HEK293 (cell line): Measurements from ENCODE around the gene ZNF524.

Experiments used
- CTCF ChIA-PET: fragments of 350-600 bp; formaldehyde crosslinking; extraction: SDS; loops from one replicate; lab custom pipeline; 2021; ENCODE audit warnings: antibody characterized with exemption; lab: Yijun Ruan, JAX
- POLR2A ChIA-PET: fragments of 300-600 bp; formaldehyde crosslinking; extraction: SDS; loops from one replicate; lab custom pipeline; 2020; ENCODE audit warnings: antibody characterized with exemption, inconsistent platforms; lab: Yijun Ruan, JAX
- H3K27ac ChIP-seq: fragments of 200-500 bp; sonication (Bioruptor generic); 2 replicates; pipeline ENCODE4 v1.5.1; 2014; ENCODE audit warnings: low read depth, low read length, control low read depth, inconsistent platforms; ENCODE audit errors: extremely low read depth
- H3K36me3 ChIP-seq, 2 experiments: fragments of 200-500 bp in 1 of 2; sonication (Bioruptor generic) in 1 of 2; 1 replicate in 1 of 2; 2 replicates in 1 of 2; pipeline ENCODE4 v1.5.1; 2014 to 2017; ENCODE audit warnings: inconsistent platforms in 2 of 2, low read length in 2 of 2; ENCODE audit not compliant: control insufficient read depth in 2 of 2, insufficient read depth in 1 of 2
- H3K4me1 ChIP-seq: fragments of 200-500 bp; sonication (Bioruptor generic); 2 replicates; pipeline ENCODE4 v1.5.1; 2014; ENCODE audit warnings: mild to moderate bottlenecking, low read length, inconsistent platforms; ENCODE audit not compliant: control insufficient read depth, insufficient read depth
- H3K4me3 ChIP-seq: 2 replicates; pipeline ENCODE4 v1.5.1; 2011; ENCODE audit warnings: low read depth, mild to moderate bottlenecking, control low read depth, low read length, moderate library complexity
- H3K9me3 ChIP-seq: fragments of 200-500 bp; sonication (Bioruptor generic); 2 replicates; pipeline ENCODE4 v1.5.1; 2014; ENCODE audit warnings: low read depth, low read length, inconsistent platforms; ENCODE audit not compliant: control insufficient read depth, insufficient read depth
- ELK4 ChIP-seq: IDR thresholded peaks from 2 replicates; pipeline ENCODE4 v1.6.1; 2011; ENCODE audit warnings: mild to moderate bottlenecking, low read depth, low read length, borderline replicate concordance
- HIC1 ChIP-seq: fragments of 450-650 bp; formaldehyde crosslinking; IDR thresholded peaks from 2 replicates; pipeline ENCODE4 v1.5.1; 2016; ENCODE audit warnings: missing biosample characterization, missing genetic modification characterization
- KLF17 ChIP-seq: fragments of 450-650 bp; formaldehyde crosslinking; IDR thresholded peaks from 2 replicates; pipeline ENCODE4 v1.5.1; 2016; ENCODE audit warnings: missing biosample characterization, missing genetic modification characterization
- OVOL3 ChIP-seq: fragments of 450-650 bp; formaldehyde crosslinking; IDR thresholded peaks from 2 replicates; pipeline ENCODE4 v1.5.1; 2016; ENCODE audit warnings: missing biosample characterization, missing genetic modification characterization
- SP3 ChIP-seq: fragments of 450-650 bp; formaldehyde crosslinking; IDR thresholded peaks from 2 replicates; pipeline ENCODE4 v1.5.1; 2016; ENCODE audit warnings: missing biosample characterization, missing genetic modification characterization
- YY2 ChIP-seq: fragments of 450-650 bp; formaldehyde crosslinking; IDR thresholded peaks from 2 replicates; pipeline ENCODE4 v1.5.1; 2016; ENCODE audit warnings: missing biosample characterization, missing genetic modification characterization
- ZBTB20 ChIP-seq: fragments of 450-650 bp; formaldehyde crosslinking; IDR thresholded peaks from 2 replicates; pipeline ENCODE4 v1.5.1; 2016; ENCODE audit warnings: missing biosample characterization, missing genetic modification characterization
- ZBTB44 ChIP-seq: fragments of 450-650 bp; IDR thresholded peaks from 2 replicates; pipeline ENCODE4 v1.5.1; 2018; ENCODE audit warnings: missing biosample characterization, mild to moderate bottlenecking, missing genetic modification characterization
- ZFP37 ChIP-seq: fragments of 450-650 bp; formaldehyde crosslinking; IDR thresholded peaks from 2 replicates; pipeline ENCODE4 v1.5.1; 2016; ENCODE audit warnings: missing biosample characterization, missing genetic modification characterization
- ZNF423 ChIP-seq: fragments of 450-650 bp; formaldehyde crosslinking; IDR thresholded peaks from 2 replicates; pipeline ENCODE4 v1.5.1; 2016; ENCODE audit warnings: missing biosample characterization, missing genetic modification characterization
- ZNF488 ChIP-seq: fragments of 450-650 bp; formaldehyde crosslinking; IDR thresholded peaks from 2 replicates; pipeline ENCODE4 v1.5.1; 2016; ENCODE audit warnings: missing biosample characterization, missing genetic modification characterization
- ZNF513 ChIP-seq: fragments of 450-650 bp; IDR thresholded peaks from 2 replicates; pipeline ENCODE4 v1.5.1; 2018; ENCODE audit warnings: missing biosample characterization, missing genetic modification characterization
- ZNF514 ChIP-seq: fragments of 450-650 bp; formaldehyde crosslinking; IDR thresholded peaks from 2 replicates; pipeline ENCODE4 v1.5.1; 2016; ENCODE audit warnings: missing biosample characterization, missing genetic modification characterization
- ZNF521 ChIP-seq: fragments of 450-650 bp; formaldehyde crosslinking; IDR thresholded peaks from 2 replicates; pipeline ENCODE4 v1.5.1; 2017; ENCODE audit warnings: missing biosample characterization, mild to moderate bottlenecking, missing genetic modification characterization
- ZNF747 ChIP-seq: fragments of 450-650 bp; formaldehyde crosslinking; IDR thresholded peaks from 2 replicates; pipeline ENCODE4 v1.5.1; 2016; ENCODE audit warnings: missing biosample characterization, missing genetic modification characterization

Gene ZNF524

GRCh38 chr19:55613396-55613795 lies 13.3 kb downstream of the ZNF524 start:
- POLR2A ChIA-PET, result interaction anchor here (0.8 kb wide), 1 partner anchor 15 kb away, joined by 3 read pairs; no protein-coding TSS in a partner anchor
- CTCF ChIA-PET, result no interaction called here
- Histone ChIP-seq H3K4me3 (no peak overlapping the region), H3K9me3 (no peaks in the 10 kb centered on the region), H3K27ac (no peak overlapping the region), H3K36me3 (peaks cover 11 to 47% of the 10 kb centered on the region in 2 experiments; a peak in 2 of 3 replicates), H3K4me1 (no peaks in the 10 kb centered on the region)
- TF ChIP-seq ZNF521 (tag by site-specific recombination) (no peak), ELK4 (no peak), KLF17 (no peak), SP3 (tag by site-specific recombination) (no peak), ZBTB44 (tag by site-specific recombination) (no peak), ZBTB20 (no peak), ZNF514 (no peak), ZNF488 (tag by site-specific recombination) (no peak), ZNF747 (no peak), YY2 (tag by site-specific recombination) (no peak), HIC1 (tag by site-specific recombination) (no peak), ZNF423 (tag by site-specific recombination) (no peak), OVOL3 (tag by site-specific recombination) (no peak)

- POLR2A ChIA-PET, result no interaction called here
- H3K4me3 ChIP-seq, result no peak overlapping the region
- CTCF ChIA-PET, result no interaction called here
These were observed 14.0 kb downstream of the ZNF524 start for GRCh38 chr19:55613930-55614710.

More at GRCh38 chr19:55613930-55614710, 14.0 kb downstream of the ZNF524 start:
- no peak for TF ChIP-seq ZFP37 (tag by site-specific recombination)
- TF ChIP-seq ZNF513, result peak; percentile 83
- no peaks in the 10 kb centered on the region for H3K4me1 ChIP-seq
- no peaks in the 10 kb centered on the region for H3K9me3 ChIP-seq
- peaks cover 10 to 41% of the 10 kb centered on the region in 2 experiments; a peak in 2 of 3 replicates for H3K36me3 ChIP-seq
- no peak overlapping the region for H3K27ac ChIP-seq
